MCF 10A (cell line): ENCODE measurements around the gene HSD3B7. TPM values are rescaled to one million over a fixed set of nuclear protein-coding genes. Genes with fewer than 3 reads are reported as not detected.

Experiments used
- BruUV-seq: library from RNA; stranded (reverse); fragments of 400-500 nt; replicated peaks from 2 replicates; lab custom pipeline; 2021; lab: Mats Ljungman, UMichigan
- CTCF ChIA-PET: fragments of 300-600 bp; sonication (Branson Sonifier 250); formaldehyde crosslinking; extraction: SDS; loops from one replicate; lab custom pipeline; 2021; ENCODE audit warnings: antibody characterized with exemption, inconsistent platforms; lab: Yijun Ruan, JAX
- POLR2A ChIA-PET: fragments of 300-600, 350-650 bp; sonication (Branson Sonifier 250); formaldehyde crosslinking; extraction: SDS; loops from one replicate; lab custom pipeline; 2020; ENCODE audit warnings: antibody characterized with exemption, inconsistent platforms; lab: Yijun Ruan, JAX
- DNase-seq: peaks from one replicate; pipeline ENCODE4 v3.0.0-alpha.2; 2018; ENCODE audit not compliant: unreplicated experiment
- H3K27ac Mint-ChIP-seq: one replicate; pipeline ENCODE4 v1.8.0; 2022; ENCODE audit warnings: mild to moderate bottlenecking, low read depth, mixed read lengths; ENCODE audit not compliant: unreplicated experiment
- H3K27me3 Mint-ChIP-seq: one replicate; pipeline ENCODE4 v1.8.0; 2022; ENCODE audit warnings: mixed read lengths; ENCODE audit not compliant: insufficient read depth, unreplicated experiment
- H3K36me3 Mint-ChIP-seq: one replicate; pipeline ENCODE4 v1.8.0; 2022; ENCODE audit warnings: mild to moderate bottlenecking, moderate library complexity, mixed read lengths; ENCODE audit not compliant: insufficient read depth, unreplicated experiment
- H3K4me1 Mint-ChIP-seq: one replicate; pipeline ENCODE4 v1.8.0; 2022; ENCODE audit warnings: mixed read lengths; ENCODE audit not compliant: insufficient read depth, unreplicated experiment
- H3K4me3 Mint-ChIP-seq: one replicate; pipeline ENCODE4 v1.8.0; 2022; ENCODE audit warnings: mild to moderate bottlenecking, moderate library complexity, mixed read lengths; ENCODE audit not compliant: unreplicated experiment
- H3K9me3 Mint-ChIP-seq: one replicate; pipeline ENCODE4 v1.8.0; 2022; ENCODE audit warnings: mixed read lengths; ENCODE audit not compliant: unreplicated experiment
- intact Hi-C: fragments of 100-400 bp; cut with micrococcal nuclease; formaldehyde crosslinking; loops from 2 replicates; pipeline ENCODE4 v1.14.1; 2022
- total RNA-seq: library from RNA; stranded (reverse); gene quantifications from 2 replicates; pipeline ENCODE4 v1.2.3, GENCODE V29; 2022
- TF ChIP-seq, protein P1 (sequence below): fragments of 200-600 bp; IDR thresholded peaks from one replicate; pipeline ENCODE4 v1.8.0; 2022; ENCODE audit warnings: antibody characterized with exemption, mild to moderate bottlenecking; ENCODE audit not compliant: unreplicated experiment

HSD3B7 gene
- total RNA-seq, 1 experiment from 2014 or later = 5.0 TPM

DNA sequence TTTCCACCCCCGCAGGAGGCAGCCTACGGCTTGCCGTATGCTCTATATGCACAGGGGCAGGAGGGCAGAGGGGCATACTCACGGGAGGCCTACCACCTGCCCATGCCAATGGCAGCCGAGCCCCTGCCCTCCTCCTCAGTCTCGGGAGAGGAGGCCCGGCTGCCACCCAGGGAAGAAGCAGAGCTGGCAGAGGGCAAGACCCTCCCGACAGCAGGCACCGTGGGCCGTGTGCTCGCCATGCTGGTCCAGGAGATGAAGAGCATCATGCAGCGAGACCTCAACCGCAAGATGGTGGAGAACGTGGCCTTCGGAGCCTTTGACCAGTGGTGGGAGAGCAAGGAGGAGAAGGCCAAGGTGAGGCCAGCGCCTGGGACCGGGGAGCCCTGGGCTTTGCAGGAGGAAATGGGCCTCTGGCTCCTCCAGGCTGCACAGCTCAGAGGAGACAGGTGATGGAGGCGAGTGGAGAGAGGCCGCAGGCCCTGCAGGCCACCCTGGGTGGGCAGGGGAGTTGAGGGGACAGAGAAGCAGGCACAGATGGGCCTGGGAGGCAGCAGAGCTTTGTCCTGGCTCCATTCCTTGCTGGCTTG, 18.9 kb upstream of the HSD3B7 start:
- H3K36me3 Mint-ChIP-seq = peaks cover 96% of the 10 kb centered on the region
- no peak overlapping the region for H3K4me3 Mint-ChIP-seq
- intact Hi-C loops = no loop called here
- H3K4me1 Mint-ChIP-seq = no peaks in the 10 kb centered on the region
- H3K27ac Mint-ChIP-seq = peak overlapping the region; percentile 75
- DNase-seq = no peak
- POLR2A ChIA-PET = no interaction called here
- TF ChIP-seq, protein P1, sequence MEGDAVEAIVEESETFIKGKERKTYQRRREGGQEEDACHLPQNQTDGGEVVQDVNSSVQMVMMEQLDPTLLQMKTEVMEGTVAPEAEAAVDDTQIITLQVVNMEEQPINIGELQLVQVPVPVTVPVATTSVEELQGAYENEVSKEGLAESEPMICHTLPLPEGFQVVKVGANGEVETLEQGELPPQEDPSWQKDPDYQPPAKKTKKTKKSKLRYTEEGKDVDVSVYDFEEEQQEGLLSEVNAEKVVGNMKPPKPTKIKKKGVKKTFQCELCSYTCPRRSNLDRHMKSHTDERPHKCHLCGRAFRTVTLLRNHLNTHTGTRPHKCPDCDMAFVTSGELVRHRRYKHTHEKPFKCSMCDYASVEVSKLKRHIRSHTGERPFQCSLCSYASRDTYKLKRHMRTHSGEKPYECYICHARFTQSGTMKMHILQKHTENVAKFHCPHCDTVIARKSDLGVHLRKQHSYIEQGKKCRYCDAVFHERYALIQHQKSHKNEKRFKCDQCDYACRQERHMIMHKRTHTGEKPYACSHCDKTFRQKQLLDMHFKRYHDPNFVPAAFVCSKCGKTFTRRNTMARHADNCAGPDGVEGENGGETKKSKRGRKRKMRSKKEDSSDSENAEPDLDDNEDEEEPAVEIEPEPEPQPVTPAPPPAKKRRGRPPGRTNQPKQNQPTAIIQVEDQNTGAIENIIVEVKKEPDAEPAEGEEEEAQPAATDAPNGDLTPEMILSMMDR = no peak
- no peaks in the 10 kb centered on the region for H3K27me3 Mint-ChIP-seq
- no TSS peak for BruUV-seq
- CTCF ChIA-PET = no interaction called here
- no peaks in the 10 kb centered on the region for H3K9me3 Mint-ChIP-seq

DNA sequence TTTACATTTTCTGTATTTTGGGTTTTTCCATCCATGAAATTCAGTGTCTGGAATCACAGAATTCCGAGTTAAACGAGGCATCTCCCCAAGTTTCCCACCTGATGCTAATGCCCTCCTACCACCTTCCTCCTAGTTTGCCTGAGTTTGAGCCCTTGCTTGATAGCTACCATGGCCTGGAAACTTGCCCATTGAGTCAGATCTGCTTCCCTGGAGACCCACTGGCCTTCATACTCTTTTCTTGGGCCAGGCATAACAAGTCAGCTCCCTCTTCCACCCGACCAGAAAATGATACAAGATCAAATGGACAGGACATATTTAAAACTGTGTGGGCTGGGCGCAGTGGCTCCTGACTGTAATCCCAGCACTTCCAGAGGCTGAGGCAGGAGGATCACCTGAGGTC, 17.2 kb upstream of the HSD3B7 start:
- POLR2A ChIA-PET = no interaction called here
- Mint-ChIP-seq H3K9me3 (no peaks in the 10 kb centered on the region), H3K27me3 (no peaks in the 10 kb centered on the region), H3K4me3 (no peak overlapping the region), H3K27ac (no peak overlapping the region), H3K36me3 (peaks cover 96% of the 10 kb centered on the region), H3K4me1 (no peaks in the 10 kb centered on the region)
- intact Hi-C loops = no loop called here
- no TSS peak for BruUV-seq
- TF ChIP-seq, protein P1 = no peak
- CTCF ChIA-PET = no interaction called here
- no peak for DNase-seq

DNA sequence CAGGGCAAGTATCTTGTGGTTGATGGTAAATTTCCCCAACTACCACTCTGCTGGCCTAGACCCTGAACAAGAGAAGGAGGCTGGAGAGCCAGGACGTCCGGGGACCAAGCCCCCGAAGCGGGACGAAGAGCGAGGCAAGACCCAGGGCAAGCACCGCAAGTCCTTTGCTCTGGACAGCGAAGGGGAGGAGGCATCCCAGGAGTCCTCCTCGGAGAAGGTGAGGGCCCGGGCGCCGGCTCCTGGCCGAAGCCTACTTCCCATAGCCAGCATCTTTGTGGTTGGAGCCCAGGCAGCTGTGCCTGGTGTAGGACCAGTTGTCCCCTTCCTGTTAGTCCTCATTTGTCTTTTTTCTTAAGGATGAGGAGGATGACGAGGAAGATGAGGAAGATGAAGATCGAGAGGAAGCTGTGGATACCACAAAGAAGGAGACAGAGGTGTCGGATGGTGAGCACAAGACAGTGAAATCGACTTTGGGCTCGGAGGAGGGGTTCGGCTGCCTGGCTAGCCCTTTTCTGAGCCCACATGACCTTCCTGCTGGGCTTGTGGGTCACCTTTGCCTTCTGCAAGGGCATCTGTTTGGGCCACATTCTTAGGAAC, 15.7 kb upstream of the HSD3B7 start:
- DNase-seq = no peak
- H3K4me3 Mint-ChIP-seq = no peak overlapping the region
- ChIA-PET CTCF (interaction anchor here (1.5 to 1.8 kb wide), 2 partner anchors 15 to 16 kb away, joined by 5 to 6 read pairs; partner anchors contain the start of gene HSD3B7), POLR2A (no interaction called here)
- TF ChIP-seq, protein P1 = no peak
- intact Hi-C loops = no loop called here
- H3K36me3 Mint-ChIP-seq = peaks cover 95% of the 10 kb centered on the region
- H3K9me3 Mint-ChIP-seq = no peaks in the 10 kb centered on the region
- no peaks in the 10 kb centered on the region for H3K4me1 Mint-ChIP-seq
- no peak overlapping the region for H3K27ac Mint-ChIP-seq
- no TSS peak for BruUV-seq
- no peaks in the 10 kb centered on the region for H3K27me3 Mint-ChIP-seq

DNA sequence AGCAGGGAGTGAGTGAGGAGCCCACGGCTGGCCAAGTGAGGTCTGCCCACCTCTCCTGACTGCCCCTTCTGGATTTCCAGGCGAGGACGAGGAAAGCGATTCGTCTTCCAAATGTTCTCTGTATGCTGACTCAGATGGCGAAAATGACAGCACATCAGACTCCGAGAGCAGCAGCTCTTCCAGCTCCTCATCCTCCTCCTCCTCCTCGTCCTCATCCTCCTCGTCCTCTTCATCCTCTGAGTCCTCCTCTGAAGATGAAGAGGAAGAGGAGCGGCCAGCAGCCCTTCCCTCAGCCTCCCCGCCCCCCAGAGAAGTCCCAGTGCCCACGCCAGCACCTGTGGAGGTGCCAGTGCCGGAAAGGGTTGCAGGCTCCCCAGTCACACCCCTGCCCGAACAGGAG, 13.7 kb upstream of the HSD3B7 start:
- intact Hi-C loops = no loop called here
- ChIA-PET POLR2A (no interaction called here), CTCF (interaction anchor here (2.6 kb wide), 1 partner anchor 14 kb away, joined by 13 read pairs; the partner anchor contains the start of gene HSD3B7)
- Mint-ChIP-seq H3K9me3 (no peaks in the 10 kb centered on the region), H3K4me1 (no peaks in the 10 kb centered on the region), H3K27me3 (no peaks in the 10 kb centered on the region), H3K4me3 (no peak overlapping the region), H3K36me3 (peaks cover 95% of the 10 kb centered on the region), H3K27ac (peak overlapping the region; percentile 16)
- BruUV-seq = no TSS peak
- TF ChIP-seq, protein P1 = no peak
- DNase-seq = no peak
